ENCODE measurements around the gene CCL26. TPM values are rescaled to one million over a fixed set of nuclear protein-coding genes. Genes with fewer than 3 reads are reported as not detected.

Gene CCL26
- total and polyA plus RNA-seq, 9 of the 15 experiments (the other 6 are each of a cell fraction or from before 2014, with no cell fraction given) = 2.3 to 26.8 (median 8.4) TPM

GRCh38 chr7:75732016-75732521, 39.9 kb downstream of the CCL26 start:
- WGBS (ENCODE audit: insufficient coverage, low coverage, missing lambda C conversion rate) = 84% methylated on average over 12 of the region's 12 CpGs
- ATAC-seq (no peak), FAIRE-seq (no peak), DNase-seq (ENCODE audit: extremely low read depth in 1 of 4, low spot score in 3 of 4) (no peak)
- Histone ChIP-seq H3K4me1 (replicated peaks in 1 of 2; ENCODE audit: control insufficient read depth in 2 of 2, insufficient read depth in 2 of 2, low read length in 2 of 2) (peaks cover 35 to 36% of the 10 kb centered on the region in 2 experiments), H3K9me3 (replicated peaks; ENCODE audit: control insufficient read depth, insufficient read depth, low read depth, low read length) (no peaks in the 10 kb centered on the region), H3K36me3 (ENCODE audit: control insufficient read depth, insufficient read depth, low read length) (peaks cover 5% of the 10 kb centered on the region; the same call in 2 of the 3 replicates), H3K27ac (ENCODE audit: extremely low read depth, low read depth, low read length) (peak overlapping the region; percentile 66; the same call in 1 of the 3 replicates), H4K20me1 (replicated peaks; ENCODE audit: control insufficient read depth, insufficient read depth, low read length) (no peaks in the 10 kb centered on the region), H3K79me2 (ENCODE audit: control insufficient read depth, insufficient read depth, low read length) (peaks cover 24% of the 10 kb centered on the region), H3K27me3 (ENCODE audit: control insufficient read depth in 2 of 2, insufficient read depth in 2 of 2, low read length in 2 of 2) (no peaks in the 10 kb centered on the region), H3K9ac (ENCODE audit: insufficient read depth in 1 of 2, low read depth in 2 of 2, low read length in 2 of 2) (no peak overlapping the region), H3K4me3 (no peak overlapping the region), H2AFZ (ENCODE audit: low read depth, low read length) (no peak overlapping the region), H3K9me1 (ENCODE audit: control insufficient read depth, insufficient read depth, low read length) (no peaks in the 10 kb centered on the region), H3K4me2 (ENCODE audit: insufficient read depth, low read length) (no peak overlapping the region)
- BruUV-seq (replicated peaks) = no TSS peak
- in situ Hi-C loops (cut with MboI) (no loop called here), intact Hi-C loops (cut with micrococcal nuclease) (no loop called here)
- ChIA-PET POLR2A (interaction anchor here (0.5 to 1.6 kb wide), 3 partner anchors 8 to 91 kb away, joined by 3 to 4 read pairs (median 3); no protein-coding TSS in a partner anchor), CTCF (ENCODE audit: low intra/inter-chr PET ratio) (no interaction called here)
- TF ChIP-seq ZBTB40 (IDR thresholded peaks at IDR 0.05) = no peak
- TF ChIP-seq ZBTB40 (CRISPR knock-in tag; IDR thresholded peaks at IDR 0.05) = no peak
- no peak for TF ChIP-seq CC2D1A (IDR thresholded peaks at IDR 0.05)
- peak; percentile 80 for TF ChIP-seq ZBTB33 (CRISPR knock-in tag; IDR thresholded peaks at IDR 0.05)
- 0 out of 4 replicates have a peak, but pooled peaks of 1 of the 2 experiments have one; percentile 62 for TF ChIP-seq ARNT (IDR thresholded peaks at IDR 0.05)
- 0 out of 4 replicates have a peak, but pooled peaks have one; percentile 15 to 44 for TF ChIP-seq HDAC1 (IDR thresholded peaks at IDR 0.05)
- TF ChIP-seq CREB3L1 (IDR thresholded peaks at IDR 0.05; ENCODE audit: borderline replicate concordance, low read depth) = no peak
- no peak for TF ChIP-seq ELK1 (CRISPR knock-in tag; IDR thresholded peaks at IDR 0.05)
